HEK293T (cell line): ENCODE results near the gene C1QTNF8.
"Not testable (repeated sequence)": the region's sequence is repeated elsewhere in the genome, so short reads cannot be mapped to it uniquely, and the experiment has no call there.

Experiments used
- CTCF ChIA-PET: fragments of 350-600 bp; formaldehyde crosslinking; extraction: SDS; loops from one replicate; lab custom pipeline; 2021; ENCODE audit warnings: antibody characterized with exemption, inconsistent platforms; lab: Yijun Ruan, JAX
- POLR2A ChIA-PET: fragments of 350-600 bp; formaldehyde crosslinking; extraction: SDS; loops from one replicate; lab custom pipeline; 2020; ENCODE audit warnings: antibody characterized with exemption, inconsistent platforms; lab: Yijun Ruan, JAX
- DNase-seq: peaks from one replicate; pipeline ENCODE4 v3.0.0; 2012; ENCODE audit warnings: mixed read lengths; ENCODE audit errors: extremely low spot score
- ARNT ChIP-seq: fragments of 450-650 bp; IDR thresholded peaks from 2 replicates; pipeline ENCODE4 v1.6.1; 2017; ENCODE audit warnings: mild to moderate bottlenecking
- BHLHE40 ChIP-seq: fragments of 450-650 bp; IDR thresholded peaks from 2 replicates; pipeline ENCODE4 v1.6.1; 2016; ENCODE audit warnings: mild to moderate bottlenecking, moderate library complexity, borderline replicate concordance
- CTBP1 ChIP-seq: fragments of 450-650 bp; IDR thresholded peaks from 2 replicates; pipeline ENCODE4 v1.6.1; 2016; ENCODE audit warnings: borderline replicate concordance
- ELF4 ChIP-seq: fragments of 450-650 bp; IDR thresholded peaks from 2 replicates; pipeline ENCODE4 v1.6.1; 2017; ENCODE audit warnings: antibody characterized with exemption
- FOXA1 ChIP-seq: fragments of 450-650 bp; IDR thresholded peaks from 2 replicates; pipeline ENCODE4 v1.6.1; 2016; ENCODE audit warnings: mild to moderate bottlenecking
- FOXK2 ChIP-seq: fragments of 450-650 bp; IDR thresholded peaks from 2 replicates; pipeline ENCODE4 v1.6.1; 2016; ENCODE audit warnings: mild to moderate bottlenecking
- FOXM1 ChIP-seq: fragments of 450-650 bp; IDR thresholded peaks from 2 replicates; pipeline ENCODE4 v1.6.1; 2017; ENCODE audit warnings: mild to moderate bottlenecking, borderline replicate concordance
- HDGF ChIP-seq: fragments of 450-650 bp; IDR thresholded peaks from 2 replicates; pipeline ENCODE4 v1.6.1; 2017; ENCODE audit warnings: antibody characterized with exemption, borderline replicate concordance
- L3MBTL2 ChIP-seq: fragments of 450-650 bp; conservative IDR thresholded peaks from 2 replicates; pipeline ENCODE4 v1.6.1; 2016; ENCODE audit warnings: mild to moderate bottlenecking
- LEF1 ChIP-seq: fragments of 450-650 bp; IDR thresholded peaks from 2 replicates; pipeline ENCODE4 v1.6.1; 2017; ENCODE audit warnings: mild to moderate bottlenecking, borderline replicate concordance
- NFRKB ChIP-seq: fragments of 450-650 bp; IDR thresholded peaks from 2 replicates; pipeline ENCODE4 v1.6.1; 2016; ENCODE audit warnings: mild to moderate bottlenecking, moderate library complexity
- SP1 ChIP-seq: fragments of 450-650 bp; IDR thresholded peaks from 2 replicates; pipeline ENCODE4 v1.6.1; 2017
- SUZ12 ChIP-seq: fragments of 450-650 bp; IDR thresholded peaks from 2 replicates; pipeline ENCODE4 v1.6.1; 2016; ENCODE audit warnings: mild to moderate bottlenecking
- TARDBP ChIP-seq: fragments of 450-650 bp; IDR thresholded peaks from 2 replicates; pipeline ENCODE4 v1.6.1; 2016
- ZNF384 ChIP-seq: fragments of 450-650 bp; IDR thresholded peaks from 2 replicates; pipeline ENCODE4 v1.6.1; 2016
- TF ChIP-seq, protein P1 (sequence below): fragments of 450-650 bp; IDR thresholded peaks from 2 replicates; pipeline ENCODE4 v1.6.1; 2016

Gene C1QTNF8

GRCh38 chr16:1095450-1096168, 435 bp downstream of the C1QTNF8 start:
- CTCF ChIA-PET, result interaction anchor here (0.6 kb wide), 1 partner anchor 38 kb away, joined by 4 read pairs; no protein-coding TSS in a partner anchor
- POLR2A ChIA-PET, result no interaction called here
- no peak for DNase-seq
- TF ChIP-seq L3MBTL2, result no peak
- TF ChIP-seq FOXK2, result no peak
- no peak for TF ChIP-seq SP1
- TF ChIP-seq NFRKB, result no peak
- TF ChIP-seq ARNT, result no peak
- TF ChIP-seq FOXA1, result no peak
- TF ChIP-seq ELF4, result no peak
- TF ChIP-seq, protein P1, sequence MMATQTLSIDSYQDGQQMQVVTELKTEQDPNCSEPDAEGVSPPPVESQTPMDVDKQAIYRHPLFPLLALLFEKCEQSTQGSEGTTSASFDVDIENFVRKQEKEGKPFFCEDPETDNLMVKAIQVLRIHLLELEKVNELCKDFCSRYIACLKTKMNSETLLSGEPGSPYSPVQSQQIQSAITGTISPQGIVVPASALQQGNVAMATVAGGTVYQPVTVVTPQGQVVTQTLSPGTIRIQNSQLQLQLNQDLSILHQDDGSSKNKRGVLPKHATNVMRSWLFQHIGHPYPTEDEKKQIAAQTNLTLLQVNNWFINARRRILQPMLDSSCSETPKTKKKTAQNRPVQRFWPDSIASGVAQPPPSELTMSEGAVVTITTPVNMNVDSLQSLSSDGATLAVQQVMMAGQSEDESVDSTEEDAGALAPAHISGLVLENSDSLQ, result no peak
- no peak for TF ChIP-seq HDGF
- no peak for TF ChIP-seq ZNF384
- no peak for TF ChIP-seq CTBP1
- no peak for TF ChIP-seq TARDBP
- no peak for TF ChIP-seq FOXM1
- TF ChIP-seq SUZ12, result no peak
- no peak for TF ChIP-seq BHLHE40
- TF ChIP-seq LEF1, result no peak

DNA sequence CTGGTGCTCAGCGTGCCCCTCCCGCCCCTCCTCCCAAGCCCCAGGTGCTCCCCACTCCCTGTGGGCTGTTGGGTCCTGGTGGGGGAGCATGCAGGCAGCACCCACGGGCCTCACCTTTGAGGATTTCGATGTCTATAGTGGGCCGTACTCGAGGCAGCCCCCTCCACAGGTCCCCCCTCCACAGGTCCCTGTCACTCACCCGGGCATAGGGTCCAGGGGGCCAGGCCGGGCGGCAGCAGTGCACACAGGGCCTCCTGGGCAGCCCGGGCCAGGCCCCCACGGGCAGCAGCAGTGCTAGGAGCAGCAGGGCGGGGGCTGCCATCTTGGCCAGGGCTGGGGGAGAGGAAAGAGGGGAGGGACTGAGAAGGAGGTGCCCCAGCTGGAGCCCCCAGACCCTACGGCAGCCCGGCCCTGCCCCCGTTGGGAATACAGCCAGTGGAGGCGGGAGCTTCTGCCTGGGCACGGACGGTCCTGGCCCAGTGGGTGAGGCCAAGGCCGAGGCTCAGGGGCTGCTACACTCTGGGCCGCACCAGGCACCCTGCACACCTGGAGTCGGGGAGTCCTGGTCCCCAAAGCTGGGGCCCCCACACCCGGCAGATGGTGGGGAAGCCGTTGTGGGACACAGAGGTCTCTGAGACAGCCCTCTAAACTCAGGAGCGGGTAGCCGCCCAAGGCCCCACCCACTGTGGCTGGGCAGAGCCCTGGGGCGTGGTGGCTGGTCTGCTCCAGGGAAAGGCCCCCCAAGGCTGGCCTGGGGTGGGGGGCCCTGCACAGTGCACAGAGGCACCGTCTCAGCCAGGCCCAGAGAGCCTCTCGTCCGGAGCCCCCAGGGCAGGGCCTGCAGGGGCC, 1.2 kb downstream of the C1QTNF8 start:
- ChIA-PET POLR2A (no interaction called here), CTCF (no interaction called here)
- no peak for DNase-seq
- no peak for TF ChIP-seq ZNF384
- TF ChIP-seq SUZ12, result no peak
- TF ChIP-seq ELF4, result no peak
- TF ChIP-seq LEF1, result no peak
- no peak for TF ChIP-seq BHLHE40
- TF ChIP-seq FOXM1, result no peak
- no peak for TF ChIP-seq CTBP1
- TF ChIP-seq, protein P1, result no peak
- no peak for TF ChIP-seq ARNT
- TF ChIP-seq L3MBTL2, result no peak
- TF ChIP-seq FOXA1, result no peak
- TF ChIP-seq TARDBP, result no peak
- no peak for TF ChIP-seq NFRKB

- TF ChIP-seq ZNF384 (no peak), SUZ12 (no peak), LEF1 (no peak), FOXM1 (no peak), FOXK2 (no peak), BHLHE40 (no peak), ARNT (no peak), NFRKB (no peak), HDGF (no peak), FOXA1 (no peak), SP1 (no peak), CTBP1 (no peak), ELF4 (no peak), L3MBTL2 (no peak), TARDBP (no peak)
- TF ChIP-seq, protein P1, result no peak
- DNase-seq, result no peak
- ChIA-PET POLR2A (no interaction called here), CTCF (no interaction called here)
Observed at GRCh38 chr16:1094124-1094479, 1.9 kb downstream of the C1QTNF8 start.

DNA sequence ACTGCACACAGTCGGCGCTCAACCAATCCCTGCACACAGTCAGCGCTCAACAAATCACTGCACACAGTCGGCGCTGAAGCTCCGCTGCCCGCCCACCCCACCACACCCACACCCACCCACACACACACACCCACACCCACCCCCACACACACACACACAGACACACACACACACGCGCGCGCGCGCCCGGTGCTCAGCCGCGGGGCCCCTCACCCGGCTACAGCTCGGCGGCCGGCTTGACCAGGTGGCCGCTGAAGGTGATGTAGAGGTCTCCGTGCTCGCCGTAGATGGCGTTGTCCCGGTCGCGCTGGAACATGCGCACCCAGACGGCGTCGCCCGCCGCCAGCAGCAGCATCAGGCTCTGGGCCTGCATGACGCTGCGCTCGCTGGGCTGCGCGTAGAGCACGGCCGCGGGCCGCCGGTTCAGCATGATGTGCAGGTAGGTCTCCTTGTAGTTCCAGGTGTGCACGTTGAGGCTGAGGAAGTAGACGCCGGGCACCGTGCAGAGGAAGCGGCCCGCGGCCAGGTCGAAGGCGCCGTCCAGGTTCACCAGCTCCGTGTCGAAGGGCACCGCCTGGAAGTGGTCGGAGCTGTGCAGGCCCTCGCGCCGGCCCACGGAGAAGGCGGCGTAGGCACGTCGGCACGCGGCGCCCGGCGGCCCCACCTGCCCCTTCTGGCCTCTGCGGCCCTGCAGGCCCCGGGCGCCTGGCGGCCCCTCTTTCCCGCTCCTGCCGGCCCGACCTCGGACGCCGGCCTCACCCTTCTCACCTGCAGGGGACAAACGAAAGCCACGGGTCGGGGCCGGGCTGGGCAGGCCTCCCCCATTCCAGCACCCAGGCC, 2.5 kb downstream of the C1QTNF8 start:
- CTCF ChIA-PET, result no interaction called here
- POLR2A ChIA-PET, result interaction anchor here (0.6 kb wide), 1 partner anchor 24 kb away, joined by 3 read pairs; no protein-coding TSS in a partner anchor
- TF ChIP-seq L3MBTL2, result no peak
- TF ChIP-seq SP1, result no peak
- TF ChIP-seq HDGF, result no peak
- no peak for TF ChIP-seq FOXK2
- TF ChIP-seq BHLHE40, result no peak
- TF ChIP-seq FOXM1, result no peak
- no peak for TF ChIP-seq TARDBP
- TF ChIP-seq, protein P1, result no peak
- no peak for TF ChIP-seq ELF4
- TF ChIP-seq NFRKB, result no peak
- TF ChIP-seq FOXA1, result no peak
- DNase-seq, result no peak

DNA sequence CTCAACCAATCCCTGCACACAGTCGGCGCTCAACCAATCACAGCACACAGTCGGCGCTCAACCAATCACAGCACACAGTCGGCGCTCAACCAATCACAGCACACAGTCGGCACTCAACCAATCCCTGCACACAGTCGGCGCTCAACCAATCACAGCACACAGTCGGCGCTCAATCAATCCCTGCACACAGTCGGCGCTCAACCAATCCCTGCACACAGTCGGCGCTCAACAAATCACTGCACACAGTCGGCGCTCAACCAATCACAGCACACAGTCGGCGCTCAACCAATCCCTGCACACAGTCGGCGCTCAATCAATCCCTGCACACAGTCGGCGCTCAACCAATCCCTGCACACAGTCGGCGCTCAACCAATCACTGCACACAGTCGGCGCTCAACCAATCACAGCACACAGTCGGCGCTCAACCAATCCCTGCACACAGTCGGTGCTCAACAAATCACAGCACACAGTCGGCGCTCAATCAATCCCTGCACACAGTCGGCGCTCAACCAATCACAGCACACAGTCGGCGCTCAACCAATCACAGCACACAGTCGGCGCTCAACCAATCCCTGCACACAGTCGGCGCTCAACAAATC, 3.3 kb downstream of the C1QTNF8 start:
- CTCF ChIA-PET, DNase-seq: not testable (repeated sequence)
- POLR2A ChIA-PET, result interaction anchor here (0.6 kb wide), 1 partner anchor 25 kb away, joined by 3 read pairs; no protein-coding TSS in a partner anchor
